Lower leg skin (tissue), 3 donors: ENCODE results near the gene GRAMD4.

Experiments used
- POLR2A ChIP-seq, 2 donors: fragments of 450-650 bp; IDR thresholded peaks; one replicate each; pipeline ENCODE4 v1.6.1; 2016 to 2017; ENCODE audit warnings: antibody characterized with exemption in 2 of 2, mild to moderate bottlenecking in 1 of 2, moderate library complexity in 1 of 2
- TF ChIP-seq, protein P1 (sequence below), 3 donors: fragments of 450-650 bp; IDR thresholded peaks; one replicate each; pipeline ENCODE4 v1.5.1; 2016; ENCODE audit warnings: antibody characterized with exemption in 3 of 3, mild to moderate bottlenecking in 3 of 3, moderate library complexity in 2 of 3

- TF ChIP-seq, protein P1, sequence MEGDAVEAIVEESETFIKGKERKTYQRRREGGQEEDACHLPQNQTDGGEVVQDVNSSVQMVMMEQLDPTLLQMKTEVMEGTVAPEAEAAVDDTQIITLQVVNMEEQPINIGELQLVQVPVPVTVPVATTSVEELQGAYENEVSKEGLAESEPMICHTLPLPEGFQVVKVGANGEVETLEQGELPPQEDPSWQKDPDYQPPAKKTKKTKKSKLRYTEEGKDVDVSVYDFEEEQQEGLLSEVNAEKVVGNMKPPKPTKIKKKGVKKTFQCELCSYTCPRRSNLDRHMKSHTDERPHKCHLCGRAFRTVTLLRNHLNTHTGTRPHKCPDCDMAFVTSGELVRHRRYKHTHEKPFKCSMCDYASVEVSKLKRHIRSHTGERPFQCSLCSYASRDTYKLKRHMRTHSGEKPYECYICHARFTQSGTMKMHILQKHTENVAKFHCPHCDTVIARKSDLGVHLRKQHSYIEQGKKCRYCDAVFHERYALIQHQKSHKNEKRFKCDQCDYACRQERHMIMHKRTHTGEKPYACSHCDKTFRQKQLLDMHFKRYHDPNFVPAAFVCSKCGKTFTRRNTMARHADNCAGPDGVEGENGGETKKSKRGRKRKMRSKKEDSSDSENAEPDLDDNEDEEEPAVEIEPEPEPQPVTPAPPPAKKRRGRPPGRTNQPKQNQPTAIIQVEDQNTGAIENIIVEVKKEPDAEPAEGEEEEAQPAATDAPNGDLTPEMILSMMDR (IDR thresholded peaks at IDR 0.05), result no peak
- TF ChIP-seq POLR2A (IDR thresholded peaks at IDR 0.05), result no peak
These were observed 27.8 kb upstream of the GRAMD4 start for GRCh38 chr22:46592390-46592872.
